ENCODE results near the gene DCC.
"Not testable (repeated sequence)": the region's sequence is repeated elsewhere in the genome, so short reads cannot be mapped to it uniquely, and the experiment has no call there.

DCC gene

GRCh38 chr18:52348209-52348608, 8.2 kb downstream of the DCC start:
- no peak for DNase-seq (ENCODE audit: low read depth)

- no peak for DNase-seq (ENCODE audit: low read depth)
These were observed 9.5 kb downstream of the DCC start for GRCh38 chr18:52349498-52349897.

- no peak for DNase-seq (ENCODE audit: low read depth)
These were observed 12.9 kb downstream of the DCC start for GRCh38 chr18:52352920-52353319.

- no peak for DNase-seq (ENCODE audit: low read depth)
These were observed 13.6 kb downstream of the DCC start for GRCh38 chr18:52353589-52353988.

GRCh38 chr18:52363861-52364260, 23.9 kb downstream of the DCC start:
- no peak for DNase-seq (ENCODE audit: low read depth)

GRCh38 chr18:52366851-52367250, 26.9 kb downstream of the DCC start:
- DNase-seq (ENCODE audit: low read depth): not testable (repeated sequence)

- no peak for DNase-seq (ENCODE audit: low read depth)
These were observed 28.2 kb downstream of the DCC start for GRCh38 chr18:52367953-52368742.

GRCh38 chr18:52370841-52371240, 30.8 kb downstream of the DCC start:
- no peak for DNase-seq (ENCODE audit: low read depth)

GRCh38 chr18:52376104-52376503, 36.1 kb downstream of the DCC start:
- no peak for DNase-seq (ENCODE audit: low read depth)

GRCh38 chr18:52377094-52377493, 37.1 kb downstream of the DCC start:
- DNase-seq (ENCODE audit: low read depth): no peak

GRCh38 chr18:52386306-52386705, 46.3 kb downstream of the DCC start:
- no peak for DNase-seq (ENCODE audit: low read depth)

- DNase-seq (ENCODE audit: low read depth): no peak
These were observed 47.2 kb downstream of the DCC start for GRCh38 chr18:52387175-52387574.

GRCh38 chr18:52391810-52392559, 52.0 kb downstream of the DCC start:
- DNase-seq (ENCODE audit: low read depth): no peak

GRCh38 chr18:52394602-52395001, 54.6 kb downstream of the DCC start:
- DNase-seq (ENCODE audit: low read depth): no peak

GRCh38 chr18:52395146-52395852, 55.3 kb downstream of the DCC start:
- no peak for DNase-seq (ENCODE audit: low read depth)

- DNase-seq (ENCODE audit: low read depth): no peak
These were observed 61.2 kb downstream of the DCC start for GRCh38 chr18:52401236-52401635.

- DNase-seq (ENCODE audit: low read depth): no peak
These were observed 62.8 kb downstream of the DCC start for GRCh38 chr18:52402814-52403213.

- DNase-seq (ENCODE audit: low read depth): no peak
These were observed 63.5 kb downstream of the DCC start for GRCh38 chr18:52403291-52404021.

GRCh38 chr18:52408800-52409302, 68.9 kb downstream of the DCC start:
- no peak for DNase-seq (ENCODE audit: low read depth)

GRCh38 chr18:52409727-52410126, 69.7 kb downstream of the DCC start:
- DNase-seq (ENCODE audit: low read depth): no peak

GRCh38 chr18:52415131-52415530, 75.1 kb downstream of the DCC start:
- no peak for DNase-seq (ENCODE audit: low read depth)
